ENCODE results near the gene PAK1. TPM values are rescaled to one million over a fixed set of nuclear protein-coding genes. Genes with fewer than 3 reads are reported as not detected.

The PAK1 gene
- total RNA-seq, 1 donor from 2014 or later: 40.7 TPM

GRCh38 chr11:77471558-77472193 lies 2.2 kb downstream of the PAK1 start:
- no peak for DNase-seq (ENCODE audit: low spot score)
- H3K36me3 Mint-ChIP-seq (ENCODE audit: low read depth): no peaks in the 10 kb centered on the region
- H3K27ac Mint-ChIP-seq: no peak overlapping the region
- H3K27me3 Mint-ChIP-seq (ENCODE audit: low read depth): peaks cover 44% of the 10 kb centered on the region
- H3K9me3 Mint-ChIP-seq: no peaks in the 10 kb centered on the region
- intact Hi-C loops (cut with micrococcal nuclease): loop anchor here (10.0 kb wide), 1 partner anchor 113 kb away; the partner anchor contains the start of gene AQP11
- H3K4me3 Mint-ChIP-seq (ENCODE audit: low read depth): no peak overlapping the region
- peaks cover 18% of the 10 kb centered on the region for H3K4me1 Mint-ChIP-seq (ENCODE audit: low read depth)

GRCh38 chr11:77470971-77471370 lies 2.9 kb downstream of the PAK1 start:
- Mint-ChIP-seq H3K4me3 (ENCODE audit: low read depth) (no peak overlapping the region), H3K27ac (no peak overlapping the region), H3K36me3 (ENCODE audit: low read depth) (no peaks in the 10 kb centered on the region), H3K27me3 (ENCODE audit: low read depth) (peaks cover 44% of the 10 kb centered on the region), H3K4me1 (ENCODE audit: low read depth) (peaks cover 18% of the 10 kb centered on the region), H3K9me3 (no peaks in the 10 kb centered on the region)
- intact Hi-C loops (cut with micrococcal nuclease): loop anchor here (10.0 kb wide), 1 partner anchor 114 kb away; the partner anchor contains the start of gene AQP11
- no peak for DNase-seq (ENCODE audit: low spot score)

- Mint-ChIP-seq H3K36me3 (ENCODE audit: low read depth) (no peaks in the 10 kb centered on the region), H3K4me1 (ENCODE audit: low read depth) (peaks cover 18% of the 10 kb centered on the region), H3K9me3 (no peaks in the 10 kb centered on the region), H3K27me3 (ENCODE audit: low read depth) (peaks cover 43% of the 10 kb centered on the region), H3K4me3 (ENCODE audit: low read depth) (no peak overlapping the region), H3K27ac (no peak overlapping the region)
- DNase-seq (ENCODE audit: low spot score): no peak
- intact Hi-C loops (cut with micrococcal nuclease): loop anchor here (10.0 kb wide), 1 partner anchor 114 kb away; the partner anchor contains the start of gene AQP11
These were observed 3.4 kb downstream of the PAK1 start for GRCh38 chr11:77470504-77470903.

- DNase-seq (ENCODE audit: low spot score): no peak
- Mint-ChIP-seq H3K36me3 (ENCODE audit: low read depth) (no peaks in the 10 kb centered on the region), H3K9me3 (no peaks in the 10 kb centered on the region), H3K4me3 (ENCODE audit: low read depth) (no peak overlapping the region), H3K4me1 (ENCODE audit: low read depth) (peaks cover 14% of the 10 kb centered on the region), H3K27me3 (ENCODE audit: low read depth) (peaks cover 38% of the 10 kb centered on the region), H3K27ac (no peak overlapping the region)
- intact Hi-C loops (cut with micrococcal nuclease): no loop called here
These were observed 5.4 kb downstream of the PAK1 start for GRCh38 chr11:77468527-77468926.

GRCh38 chr11:77467993-77468392 lies 5.9 kb downstream of the PAK1 start:
- peaks cover 39% of the 10 kb centered on the region for H3K27me3 Mint-ChIP-seq (ENCODE audit: low read depth)
- H3K4me3 Mint-ChIP-seq (ENCODE audit: low read depth): no peak overlapping the region
- DNase-seq (ENCODE audit: low spot score): no peak
- no peak overlapping the region for H3K27ac Mint-ChIP-seq
- intact Hi-C loops (cut with micrococcal nuclease): no loop called here
- no peaks in the 10 kb centered on the region for H3K36me3 Mint-ChIP-seq (ENCODE audit: low read depth)
- H3K9me3 Mint-ChIP-seq: no peaks in the 10 kb centered on the region
- H3K4me1 Mint-ChIP-seq (ENCODE audit: low read depth): peaks cover 14% of the 10 kb centered on the region

GRCh38 chr11:77467233-77467632 lies 6.7 kb downstream of the PAK1 start:
- intact Hi-C loops (cut with micrococcal nuclease): no loop called here
- Mint-ChIP-seq H3K4me1 (ENCODE audit: low read depth) (peaks cover 14% of the 10 kb centered on the region), H3K36me3 (ENCODE audit: low read depth) (no peaks in the 10 kb centered on the region), H3K4me3 (ENCODE audit: low read depth) (no peak overlapping the region), H3K9me3 (no peaks in the 10 kb centered on the region), H3K27ac (no peak overlapping the region), H3K27me3 (ENCODE audit: low read depth) (peaks cover 35% of the 10 kb centered on the region)
- DNase-seq (ENCODE audit: low spot score): no peak

- peaks cover 4% of the 10 kb centered on the region for H3K4me1 Mint-ChIP-seq (ENCODE audit: low read depth)
These were observed 16.6 kb downstream of the PAK1 start for GRCh38 chr11:77457340-77457739.

GRCh38 chr11:77455740-77456139 lies 18.2 kb downstream of the PAK1 start:
- no peaks in the 10 kb centered on the region for H3K9me3 Mint-ChIP-seq
- no peak for DNase-seq (ENCODE audit: low spot score)

More at GRCh38 chr11:77457340-77457739, 16.6 kb downstream of the PAK1 start:
- no peak overlapping the region for H3K27ac Mint-ChIP-seq
- intact Hi-C loops (cut with micrococcal nuclease): no loop called here
- peaks cover 45% of the 10 kb centered on the region for H3K27me3 Mint-ChIP-seq (ENCODE audit: low read depth)
- H3K9me3 Mint-ChIP-seq: no peaks in the 10 kb centered on the region
- no peak overlapping the region for H3K4me3 Mint-ChIP-seq (ENCODE audit: low read depth)
- H3K36me3 Mint-ChIP-seq (ENCODE audit: low read depth): no peaks in the 10 kb centered on the region
- no peak for DNase-seq (ENCODE audit: low spot score)

GRCh38 chr11:77454867-77455655 lies 18.8 kb downstream of the PAK1 start:
- intact Hi-C loops (cut with micrococcal nuclease): no loop called here
- Mint-ChIP-seq H3K9me3 (no peaks in the 10 kb centered on the region), H3K4me3 (ENCODE audit: low read depth) (no peak overlapping the region), H3K27me3 (ENCODE audit: low read depth) (peaks cover 38% of the 10 kb centered on the region), H3K36me3 (ENCODE audit: low read depth) (no peaks in the 10 kb centered on the region), H3K27ac (no peak overlapping the region), H3K4me1 (ENCODE audit: low read depth) (peaks cover 10% of the 10 kb centered on the region)
- no peak for DNase-seq (ENCODE audit: low spot score)

More at GRCh38 chr11:77455740-77456139, 18.2 kb downstream of the PAK1 start:
- Mint-ChIP-seq H3K4me1 (ENCODE audit: low read depth) (peaks cover 6% of the 10 kb centered on the region), H3K27ac (no peak overlapping the region), H3K27me3 (ENCODE audit: low read depth) (peaks cover 44% of the 10 kb centered on the region), H3K36me3 (ENCODE audit: low read depth) (no peaks in the 10 kb centered on the region), H3K4me3 (ENCODE audit: low read depth) (no peak overlapping the region)
- intact Hi-C loops (cut with micrococcal nuclease): no loop called here

GRCh38 chr11:77450227-77450626 lies 23.7 kb downstream of the PAK1 start:
- Mint-ChIP-seq H3K36me3 (ENCODE audit: low read depth) (no peaks in the 10 kb centered on the region), H3K27me3 (ENCODE audit: low read depth) (peaks cover 8% of the 10 kb centered on the region), H3K9me3 (no peaks in the 10 kb centered on the region), H3K4me3 (ENCODE audit: low read depth) (no peak overlapping the region), H3K27ac (no peak overlapping the region), H3K4me1 (ENCODE audit: low read depth) (peaks cover 34% of the 10 kb centered on the region)
- DNase-seq (ENCODE audit: low spot score): no peak
- intact Hi-C loops (cut with micrococcal nuclease): no loop called here

GRCh38 chr11:77449784-77450183 lies 24.1 kb downstream of the PAK1 start:
- intact Hi-C loops (cut with micrococcal nuclease): no loop called here

GRCh38 chr11:77449060-77449521 lies 24.8 kb downstream of the PAK1 start:
- Mint-ChIP-seq H3K4me3 (ENCODE audit: low read depth) (peak overlapping the region; percentile 41), H3K27me3 (ENCODE audit: low read depth) (peaks cover 2% of the 10 kb centered on the region), H3K27ac (peak overlapping the region; percentile 59), H3K4me1 (ENCODE audit: low read depth) (peaks cover 34% of the 10 kb centered on the region), H3K9me3 (no peaks in the 10 kb centered on the region), H3K36me3 (ENCODE audit: low read depth) (no peaks in the 10 kb centered on the region)
- no peak for DNase-seq (ENCODE audit: low spot score)
- intact Hi-C loops (cut with micrococcal nuclease): no loop called here

More at GRCh38 chr11:77449784-77450183, 24.1 kb downstream of the PAK1 start:
- Mint-ChIP-seq H3K4me3 (ENCODE audit: low read depth) (no peak overlapping the region), H3K4me1 (ENCODE audit: low read depth) (peaks cover 34% of the 10 kb centered on the region), H3K36me3 (ENCODE audit: low read depth) (no peaks in the 10 kb centered on the region), H3K27ac (no peak overlapping the region), H3K27me3 (ENCODE audit: low read depth) (peaks cover 4% of the 10 kb centered on the region), H3K9me3 (no peaks in the 10 kb centered on the region)
- no peak for DNase-seq (ENCODE audit: low spot score)

GRCh38 chr11:77448269-77448668 lies 25.6 kb downstream of the PAK1 start:
- H3K4me1 Mint-ChIP-seq (ENCODE audit: low read depth): peaks cover 34% of the 10 kb centered on the region
- H3K36me3 Mint-ChIP-seq (ENCODE audit: low read depth): no peaks in the 10 kb centered on the region
- no peak for DNase-seq (ENCODE audit: low spot score)
- peaks cover 1% of the 10 kb centered on the region for H3K27me3 Mint-ChIP-seq (ENCODE audit: low read depth)
- H3K4me3 Mint-ChIP-seq (ENCODE audit: low read depth): no peak overlapping the region
- intact Hi-C loops (cut with micrococcal nuclease): no loop called here
- no peak overlapping the region for H3K27ac Mint-ChIP-seq
- no peaks in the 10 kb centered on the region for H3K9me3 Mint-ChIP-seq
